Pons (tissue), 1 donor: ENCODE data around the gene NSMCE4A.
"Not testable (repeated sequence)": the region's sequence is repeated elsewhere in the genome, so short reads cannot be mapped to it uniquely, and the experiment has no call there.

Source experiments
- DNase-seq: peaks from one replicate; pipeline ENCODE4 v3.0.0-alpha.2; 2016; ENCODE audit warnings: low spot score

Gene NSMCE4A

GRCh38 chr10:121988361-121989324 is 13.6 kb upstream of the NSMCE4A start, which contains the start of gene TACC2:
Gene TACC2 (plus strand): TSS chr10:121989163. CDS start chr10:122021982, 32,819 bp downstream.
- DNase-seq, result no peak

- no peak for DNase-seq
Measured at GRCh38 chr10:121984463-121984862, 9.4 kb upstream of the NSMCE4A start.

GRCh38 chr10:121983852-121984251 is 8.8 kb upstream of the NSMCE4A start:
- no peak for DNase-seq

GRCh38 chr10:121981346-121981745 is 6.3 kb upstream of the NSMCE4A start:
- DNase-seq, result no peak

- DNase-seq, result no peak
Measured at GRCh38 chr10:121978511-121978910, 3.5 kb upstream of the NSMCE4A start.

GRCh38 chr10:121976607-121977006 is 1.6 kb upstream of the NSMCE4A start:
- DNase-seq, result no peak

GRCh38 chr10:121975295-121976086 is 474 bp upstream of the NSMCE4A start:
- DNase-seq, result no peak

- no peak for DNase-seq
Measured at GRCh38 chr10:121974019-121974534, 940 bp downstream of the NSMCE4A start.

GRCh38 chr10:121969086-121969485 is 5.9 kb downstream of the NSMCE4A start:
- DNase-seq, result not testable (repeated sequence)

- no peak for DNase-seq
Measured at GRCh38 chr10:121965996-121966395, 9.0 kb downstream of the NSMCE4A start.

- DNase-seq, result no peak
Measured at GRCh38 chr10:121961456-121961855, 13.6 kb downstream of the NSMCE4A start.

- DNase-seq, result no peak
Measured at GRCh38 chr10:121959671-121960070, 15.3 kb downstream of the NSMCE4A start.

GRCh38 chr10:121956111-121957061 is 18.6 kb downstream of the NSMCE4A start:
- no peak for DNase-seq

GRCh38 chr10:121952226-121952625 is 22.8 kb downstream of the NSMCE4A start:
- no peak for DNase-seq

- DNase-seq, result no peak
Measured at GRCh38 chr10:121949451-121949850, 25.6 kb downstream of the NSMCE4A start.

- DNase-seq, result no peak
Measured at GRCh38 chr10:121949049-121949448, 26.0 kb downstream of the NSMCE4A start.

- DNase-seq, result no peak
Measured at GRCh38 chr10:121947343-121948330, 27.4 kb downstream of the NSMCE4A start.

- no peak for DNase-seq
Measured at GRCh38 chr10:121942749-121943416, 32.1 kb downstream of the NSMCE4A start.

GRCh38 chr10:121941532-121941931 is 33.5 kb downstream of the NSMCE4A start:
- DNase-seq, result no peak

GRCh38 chr10:121936295-121936694 is 38.7 kb downstream of the NSMCE4A start:
- no peak for DNase-seq
